ENCODE data around the gene SPAG16.

SPAG16 gene

GRCh38 chr2:213279116-213279620, 5.1 kb upstream of the SPAG16 start:
- TF ChIP-seq CTCF (IDR thresholded peaks at IDR 0.05; ENCODE audit: extremely low read depth, insufficient read depth, missing control alignments): no peak
- in situ Hi-C loops (cut with MboI; ENCODE audit: low pct_unique_long_range_greater_than_20kb, low sequenced_read_pairs, unreplicated experiment): no loop called here
- no peak for DNase-seq (ENCODE audit: low spot score)

DNA sequence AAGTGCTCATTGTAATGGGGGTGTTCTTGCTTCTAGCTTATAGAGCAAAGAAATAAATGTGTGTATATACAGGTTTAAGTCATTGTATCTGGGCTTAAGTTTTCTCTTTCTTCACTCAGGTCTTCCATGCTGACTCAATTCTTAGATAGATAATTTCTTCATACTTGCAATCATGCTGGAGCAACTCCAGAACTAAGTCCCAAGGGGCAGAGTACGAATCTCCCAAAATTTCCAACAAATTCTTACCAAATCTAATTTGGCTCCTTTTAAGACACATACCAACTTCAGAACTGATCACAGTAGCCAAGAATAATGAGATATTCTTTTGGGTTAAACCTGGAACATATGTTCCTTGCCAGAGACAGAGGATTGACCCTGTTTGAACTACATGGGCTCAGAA, 4.3 kb upstream of the SPAG16 start:
- in situ Hi-C loops (cut with MboI; ENCODE audit: low pct_unique_long_range_greater_than_20kb, low sequenced_read_pairs, unreplicated experiment): no loop called here
- no peak for TF ChIP-seq CTCF (IDR thresholded peaks at IDR 0.05; ENCODE audit: extremely low read depth, insufficient read depth, missing control alignments)
- DNase-seq (ENCODE audit: low spot score): no peak

GRCh38 chr2:213281156-213281555, 3.1 kb upstream of the SPAG16 start:
- in situ Hi-C loops (cut with MboI; ENCODE audit: low pct_unique_long_range_greater_than_20kb, low sequenced_read_pairs, unreplicated experiment): no loop called here
- DNase-seq (ENCODE audit: low spot score): no peak
- no peak for TF ChIP-seq CTCF (IDR thresholded peaks at IDR 0.05; ENCODE audit: extremely low read depth, insufficient read depth, missing control alignments)

DNA sequence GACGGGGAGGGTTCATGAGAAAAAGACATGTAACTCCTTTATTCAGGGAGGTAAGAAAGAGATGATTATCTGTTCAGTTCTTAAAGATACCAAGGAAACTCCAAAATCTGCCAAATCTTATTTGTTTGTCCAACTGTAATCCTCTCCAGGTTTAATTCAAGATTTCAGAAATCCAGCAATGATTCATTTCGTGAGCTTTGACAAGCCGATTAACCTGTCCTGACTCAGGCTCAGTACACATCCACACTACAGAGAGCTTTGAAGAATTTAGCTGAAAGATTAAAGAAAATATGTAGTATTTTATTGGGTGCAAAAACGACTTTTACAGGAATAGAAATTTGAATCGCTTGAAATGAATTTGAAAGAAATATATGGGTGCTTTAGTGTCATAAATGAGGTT, 1.1 kb downstream of the SPAG16 start:
- no peak for DNase-seq (ENCODE audit: low spot score)
- in situ Hi-C loops (cut with MboI; ENCODE audit: low pct_unique_long_range_greater_than_20kb, low sequenced_read_pairs, unreplicated experiment): no loop called here
- no peak for TF ChIP-seq CTCF (IDR thresholded peaks at IDR 0.05; ENCODE audit: extremely low read depth, insufficient read depth, missing control alignments)

GRCh38 chr2:213286161-213286560, 1.9 kb downstream of the SPAG16 start:
- DNase-seq (ENCODE audit: low spot score): no peak
- in situ Hi-C loops (cut with MboI; ENCODE audit: low pct_unique_long_range_greater_than_20kb, low sequenced_read_pairs, unreplicated experiment): no loop called here

GRCh38 chr2:213288913-213289700, 4.8 kb downstream of the SPAG16 start:
- DNase-seq (ENCODE audit: low spot score): no peak
- in situ Hi-C loops (cut with MboI; ENCODE audit: low pct_unique_long_range_greater_than_20kb, low sequenced_read_pairs, unreplicated experiment): no loop called here
- no peak for TF ChIP-seq CTCF (IDR thresholded peaks at IDR 0.05; ENCODE audit: extremely low read depth, insufficient read depth, missing control alignments)

More at GRCh38 chr2:213286161-213286560, 1.9 kb downstream of the SPAG16 start:
- no peak for TF ChIP-seq CTCF (IDR thresholded peaks at IDR 0.05; ENCODE audit: extremely low read depth, insufficient read depth, missing control alignments)

Data from GM13977 (cell line).